H1 (cell line): ENCODE data around the gene CRK. TPM values are rescaled to one million over a fixed set of nuclear protein-coding genes. Genes with fewer than 3 reads are reported as not detected.

Source experiments
- CTCF ChIA-PET: fragments of 300-600 bp; sonication (Branson Sonifier 250); formaldehyde crosslinking; loops from one replicate; lab custom pipeline; 2021; ENCODE audit not compliant: partially characterized antibody; lab: Charles Lee
- POLR2A ChIA-PET: fragments of 300-600 bp; sonication (Branson Sonifier 250); formaldehyde crosslinking; loops from one replicate; lab custom pipeline; 2021; ENCODE audit warnings: inconsistent platforms; ENCODE audit not compliant: partially characterized antibody; lab: Charles Lee
- DNase-seq, 2 experiments: peaks; one replicate each; pipeline versions ENCODE4 v3.0.0 to v3.0.0-alpha.2; 2010 to 2022; ENCODE audit warnings: low spot score in 2 of 2, low read depth in 1 of 2, mixed read lengths in 1 of 2
- FAIRE-seq: peaks from 2 replicates; lab custom pipeline; 2011; peaks lifted over from hg19 to GRCh38; lab: Jason Lieb, UNC
- H2AFZ ChIP-seq: 2 replicates; pipeline ENCODE4 v1.8.1; 2012; ENCODE audit warnings: low read length, inconsistent platforms
- H2AK5ac ChIP-seq: 2 replicates; pipeline ENCODE4 v1.6.1; 2013; ENCODE audit warnings: low read depth, low read length
- H2BK120ac ChIP-seq: replicated peaks from 2 replicates; pipeline ENCODE3; 2013; ENCODE audit warnings: low read depth, low read length, inconsistent platforms
- H2BK12ac ChIP-seq: 2 replicates; pipeline ENCODE4 v1.6.1; 2013; ENCODE audit warnings: low read depth, low read length
- H2BK15ac ChIP-seq: 2 replicates; pipeline ENCODE4 v1.6.1; 2013; ENCODE audit warnings: low read length
- H2BK20ac ChIP-seq: 2 replicates; pipeline ENCODE4 v1.6.1; 2013; ENCODE audit warnings: low read length
- H2BK5ac ChIP-seq: 2 replicates; pipeline ENCODE4 v1.6.1; 2013; ENCODE audit warnings: low read depth, low read length
- H3K14ac ChIP-seq: 2 replicates; pipeline ENCODE4 v1.6.1; 2013; ENCODE audit warnings: inconsistent platforms; ENCODE audit not compliant: insufficient read length
- H3K18ac ChIP-seq: 2 replicates; pipeline ENCODE4 v1.6.1; 2013; ENCODE audit warnings: low read length; ENCODE audit errors: extremely low read depth
- H3K23ac ChIP-seq: 2 replicates; pipeline ENCODE4 v1.6.1; 2013; ENCODE audit warnings: inconsistent platforms; ENCODE audit not compliant: insufficient read length
- H3K23me2 ChIP-seq: 2 replicates; pipeline ENCODE4 v1.6.1; 2013; ENCODE audit warnings: low read depth, low read length
- H3K27ac ChIP-seq: 2 replicates; pipeline ENCODE4 v1.6.1; 2011; ENCODE audit warnings: low read depth, low read length, inconsistent platforms
- H3K27me3 ChIP-seq, 4 experiments: replicated peaks in 1 of 4; 1 replicate in 1 of 4; 2 replicates in 3 of 4; pipeline versions ENCODE4 v1.6.1 to v1.8.1; 2011 to 2013; ENCODE audit warnings: low read length in 3 of 4, mild to moderate bottlenecking in 3 of 4, inconsistent platforms in 2 of 4, mixed read lengths in 2 of 4, moderate library complexity in 1 of 4; ENCODE audit not compliant: control insufficient read depth in 3 of 4, insufficient read depth in 3 of 4; ENCODE audit errors: extremely low read depth in 1 of 4
- H3K36me3 ChIP-seq, 4 experiments: 2 replicates each; pipeline versions ENCODE4 v1.6.1 to v1.8.1; 2011 to 2013; ENCODE audit warnings: mild to moderate bottlenecking in 4 of 4, low read length in 3 of 4, moderate library complexity in 2 of 4, control low read depth in 1 of 4, inconsistent platforms in 1 of 4; ENCODE audit not compliant: insufficient read depth in 4 of 4, control insufficient read depth in 2 of 4
- H3K4ac ChIP-seq: replicated peaks from 2 replicates; pipeline ENCODE3; 2013; ENCODE audit warnings: low read length, low read depth, mixed read lengths, inconsistent platforms; ENCODE audit not compliant: insufficient read length
- H3K4me1 ChIP-seq, 4 experiments: replicated peaks in 1 of 4; 1 replicate in 1 of 4; 2 replicates in 3 of 4; pipeline versions ENCODE4 v1.6.1 to v1.8.1; 2011 to 2013; ENCODE audit warnings: low read length in 3 of 4, inconsistent platforms in 2 of 4, mixed read lengths in 1 of 4; ENCODE audit not compliant: insufficient read depth in 4 of 4, control insufficient read depth in 3 of 4
- H3K4me2 ChIP-seq, 2 experiments: 2 replicates each; pipeline versions ENCODE4 v1.6.1 to v1.8.1; 2011 to 2013; ENCODE audit warnings: low read depth in 2 of 2, low read length in 2 of 2, control low read depth in 1 of 2, inconsistent platforms in 1 of 2, mild to moderate bottlenecking in 1 of 2; ENCODE audit not compliant: insufficient read depth in 1 of 2
- H3K4me3 ChIP-seq, 4 experiments: fragments of 200-600, 300-600 bp in 1 of 4; sonication (generic), shearing (Covaris generic), sonication (Bioruptor Twin) in 1 of 4; 2 replicates each; pipeline versions ENCODE4 v1.5.1 to v1.8.1; 2011 to 2016; ENCODE audit warnings: low read length in 4 of 4, low read depth in 3 of 4, control low read depth in 2 of 4, inconsistent platforms in 2 of 4, mild to moderate bottlenecking in 2 of 4, mixed read lengths in 1 of 4, moderate library complexity in 1 of 4; ENCODE audit not compliant: insufficient read depth in 2 of 4; ENCODE audit errors: extremely low read depth in 1 of 4
- H3K56ac ChIP-seq: replicated peaks from 2 replicates; pipeline ENCODE3; 2013; ENCODE audit warnings: low read depth, mild to moderate bottlenecking, mixed read lengths, low read length, inconsistent platforms; ENCODE audit not compliant: insufficient read length
- H3K79me1 ChIP-seq: 2 replicates; pipeline ENCODE4 v1.6.1; 2013; ENCODE audit warnings: low read depth, low read length, control low read depth
- H3K79me2 ChIP-seq, 2 experiments: 2 replicates each; pipeline versions ENCODE4 v1.6.1 to v1.8.1; 2012 to 2013; ENCODE audit warnings: low read length in 2 of 2, mild to moderate bottlenecking in 2 of 2, inconsistent platforms in 1 of 2; ENCODE audit not compliant: insufficient read depth in 2 of 2, control insufficient read depth in 1 of 2
- H3K9ac ChIP-seq, 4 experiments: replicated peaks in 1 of 4; 1 replicate in 1 of 4; 2 replicates in 3 of 4; pipeline versions ENCODE4 v1.6.1 to v1.8.1; 2011 to 2013; ENCODE audit warnings: low read depth in 3 of 4, low read length in 3 of 4, control low read depth in 2 of 4, mild to moderate bottlenecking in 2 of 4, moderate library complexity in 2 of 4, inconsistent platforms in 1 of 4; ENCODE audit errors: extremely low read depth in 1 of 4
- H3K9me3 ChIP-seq, 2 experiments: 2 replicates each; pipeline versions ENCODE4 v1.6.1 to v1.8.1; 2012 to 2013; ENCODE audit warnings: mild to moderate bottlenecking in 2 of 2, moderate library complexity in 2 of 2, control low read depth in 1 of 2, inconsistent platforms in 1 of 2, low read depth in 1 of 2, low read length in 1 of 2, mixed read lengths in 1 of 2; ENCODE audit not compliant: insufficient read depth in 2 of 2
- H4K20me1 ChIP-seq, 2 experiments: replicated peaks in 1 of 2; 2 replicates each; pipeline versions ENCODE3 to v1.8.1; 2011 to 2013; ENCODE audit warnings: inconsistent platforms in 2 of 2, low read length in 2 of 2, mild to moderate bottlenecking in 1 of 2; ENCODE audit not compliant: insufficient read depth in 2 of 2, control insufficient read depth in 1 of 2
- H4K5ac ChIP-seq: 2 replicates; pipeline ENCODE4 v1.6.1; 2013; ENCODE audit warnings: low read length, low read depth, mixed read lengths, inconsistent platforms; ENCODE audit not compliant: insufficient read length
- H4K8ac ChIP-seq: 2 replicates; pipeline ENCODE4 v1.8.0; 2013; ENCODE audit warnings: mild to moderate bottlenecking, moderate library complexity, low read length, inconsistent platforms; ENCODE audit not compliant: insufficient read depth; ENCODE audit errors: extremely low read depth
- H4K91ac ChIP-seq: replicated peaks from 2 replicates; pipeline ENCODE3; 2013; ENCODE audit warnings: low read length, mixed read lengths, inconsistent platforms; ENCODE audit not compliant: insufficient read length
- POLR2A ChIP-seq, 2 experiments: IDR thresholded peaks; 1 replicate in 1 of 2; 2 replicates in 1 of 2; pipeline ENCODE4 v1.6.1; 2011; ENCODE audit warnings: low read depth in 2 of 2, low read length in 2 of 2, mild to moderate bottlenecking in 2 of 2; ENCODE audit errors: control extremely low read depth in 1 of 2
- SIX5 ChIP-seq: IDR thresholded peaks from 2 replicates; pipeline ENCODE4 v1.6.1; 2011; ENCODE audit warnings: mild to moderate bottlenecking, low read depth, low read length
- WGBS, 2 experiments: shearing (Covaris generic) in 1 of 2; methylation state at CpG; one replicate each; pipeline versions ENCODE4 v1.1.6 to v1.1.7; 2013 to 2015; ENCODE audit warnings: low lambda C conversion rate in 2 of 2, mixed read lengths in 2 of 2, inconsistent platforms in 1 of 2, low coverage in 1 of 2, missing lambda C conversion rate in 1 of 2; ENCODE audit not compliant: insufficient replicate concordance in 2 of 2, insufficient coverage in 1 of 2, insufficient read length in 1 of 2; ENCODE audit errors: extremely low coverage in 1 of 2, missing lambda C conversion rate in 1 of 2; 5-methylcytosine and 5-hydroxymethylcytosine counted together
- polyA plus RNA-seq, 7 experiments: library from polyadenylated mRNA; depleted of rRNA in 3 of 7; stranded (reverse) in 5 of 7; unstranded in 2 of 7; fragments of >200 nt in 5 of 7; fragments of 200-250 nt in 2 of 7; gene quantifications; 1 replicate in 5 of 7; 2 replicates in 1 of 7; 4 replicates in 1 of 7; pipeline versions ENCODE4 v1.2.1 to v1.2.3, GENCODE V29; 2011 to 2013; ENCODE audit warnings: missing spikeins in 2 of 7, mixed read lengths in 2 of 7
- total RNA-seq: library from RNA; stranded (reverse); fragmentation: NEBNext Ultra II Directional; extraction: Animal tissue kit (Norgen Biotek cat#: 25700); gene quantifications from 2 replicates; pipeline ENCODE4 v1.2.1, GENCODE V29; 2021

CRK gene
- total and polyA plus RNA-seq, 2 of the 8 experiments (the other 6 are each of a cell fraction or from before 2014, with no cell fraction given): 32.8 to 57.1 TPM

DNA sequence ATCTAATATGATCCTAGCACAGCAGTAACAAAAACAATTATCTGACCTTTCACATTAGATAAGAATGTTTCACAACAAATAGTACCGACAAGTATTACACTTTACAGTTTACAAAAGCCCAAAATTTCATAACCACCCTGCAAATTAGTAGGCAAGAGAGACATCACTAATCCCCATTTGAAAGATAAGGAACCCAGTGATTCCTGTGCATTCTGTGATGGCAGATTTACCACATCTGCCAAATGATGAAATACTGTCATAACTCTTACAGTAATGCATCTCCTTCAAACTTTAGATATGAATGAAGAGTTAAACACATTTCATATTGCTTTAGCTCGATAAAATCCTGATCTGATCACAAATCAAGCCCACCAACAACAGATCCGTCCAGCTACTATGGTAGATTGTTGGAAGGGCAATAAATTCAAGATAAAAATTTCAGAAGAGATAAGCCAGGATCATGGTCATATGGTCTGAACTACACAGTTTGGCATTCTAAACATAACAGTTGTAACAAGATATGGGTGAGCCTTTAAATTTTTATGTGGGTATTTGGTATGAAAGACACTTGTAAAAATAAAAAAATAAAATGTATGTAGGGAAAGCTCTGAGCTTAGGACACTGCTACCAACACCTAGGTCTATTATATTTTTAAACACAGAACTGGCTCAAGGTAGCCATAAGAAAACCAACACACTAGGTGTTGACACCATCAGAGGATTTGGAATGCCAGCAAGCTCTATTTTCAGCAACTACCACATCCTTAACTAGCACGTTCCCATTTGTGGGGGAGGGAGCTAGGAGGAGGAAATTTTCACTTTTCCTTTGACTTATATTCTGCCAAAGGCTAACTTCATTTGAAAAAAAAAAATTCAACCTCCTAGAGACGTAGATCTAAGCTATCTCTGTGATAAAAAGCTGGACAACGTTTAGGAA, 65.3 kb downstream of the CRK start:
- 81% methylated on average over 6 of the region's 6 CpGs; no CpG with 5 or more reads in 1 of the 2 experiments for WGBS, 2 experiments
- H4K20me1 ChIP-seq: peaks cover 46 to 54% of the 10 kb centered on the region in 2 experiments
- H2BK20ac ChIP-seq: no peak overlapping the region
- peak overlapping the region in 1 of 2 experiments; percentile 37; a peak in 1 of 4 replicates for H3K4me2 ChIP-seq
- no peaks in the 10 kb centered on the region for H3K27me3 ChIP-seq
- TF ChIP-seq SIX5: no peak
- TF ChIP-seq POLR2A (IDR thresholded peaks at IDR 0.05; ENCODE audit: control extremely low read depth in 1 of 2, low read depth in 2 of 2, low read length in 2 of 2): peak in 1 of 2 experiments; percentile 24; a peak in 1 of 3 replicates
- H3K56ac ChIP-seq: no peak overlapping the region
- no peak overlapping the region for H2BK5ac ChIP-seq
- FAIRE-seq (no peak), DNase-seq (no peak)
- no peak overlapping the region for H3K18ac ChIP-seq
- peaks cover 2 to 13% (median 11%) of the 10 kb centered on the region in 4 experiments; a peak in 5 of 7 replicates for H3K4me1 ChIP-seq
- ChIA-PET POLR2A (interaction anchor here (0.6 to 11.1 kb wide), 10 partner anchors 8 to 84 kb away, joined by 3 to 82 read pairs (median 5); partner anchors contain the start of gene YWHAE), CTCF (interaction anchor here (0.9 to 4.7 kb wide), 5 partner anchors 14 to 114 kb away, joined by 3 to 35 read pairs (median 7); no protein-coding TSS in a partner anchor)
- no peaks in the 10 kb centered on the region; the same call in 1 of the 2 replicates for H3K79me1 ChIP-seq
- H3K23ac ChIP-seq: no peak overlapping the region
- no peak overlapping the region for H4K91ac ChIP-seq
- H3K27ac ChIP-seq: no peak overlapping the region
- no peak overlapping the region for H2AFZ ChIP-seq
- no peak overlapping the region for H3K9ac ChIP-seq
- H3K23me2 ChIP-seq: no peaks in the 10 kb centered on the region
- no peak overlapping the region for H2AK5ac ChIP-seq
- H4K8ac ChIP-seq: no peak overlapping the region
- H2BK12ac ChIP-seq: no peak overlapping the region
- peaks cover 93 to 100% of the 10 kb centered on the region in 2 experiments for H3K79me2 ChIP-seq
- H4K5ac ChIP-seq: no peak overlapping the region
- H3K4me3 ChIP-seq: no peak overlapping the region
- H2BK15ac ChIP-seq: no peak overlapping the region
- H2BK120ac ChIP-seq: no peak overlapping the region
- no peaks in the 10 kb centered on the region for H3K36me3 ChIP-seq
- no peak overlapping the region for H3K4ac ChIP-seq
- no peaks in the 10 kb centered on the region for H3K9me3 ChIP-seq
- no peak overlapping the region for H3K14ac ChIP-seq
